DOHH2 (cell line): ENCODE data around the gene RGS13.
A peak's percentile ranks its signal among the peaks of the same experiment; 100 is the strongest.

Experiments used
- H3F3A ChIP-seq: fragments of 200-600 bp; sonication (generic), shearing (Covaris generic); 2 replicates; pipeline ENCODE4 v1.6.0; 2016; ENCODE audit warnings: antibody characterized with exemption, mild to moderate bottlenecking; ENCODE audit not compliant: control insufficient read depth, insufficient read depth
- H3K27ac ChIP-seq: fragments of 200-600 bp; sonication (generic); 2 replicates; pipeline ENCODE4 v1.5.1; 2014; ENCODE audit warnings: low read depth, mild to moderate bottlenecking, low read length, moderate library complexity
- H3K27me3 ChIP-seq: fragments of 200-600 bp; sonication (generic); 2 replicates; pipeline ENCODE4 v1.6.1; 2014; ENCODE audit warnings: mild to moderate bottlenecking, low read length, mixed read lengths; ENCODE audit not compliant: control insufficient read depth
- H3K36me3 ChIP-seq: fragments of 200-600 bp; sonication (generic); 2 replicates; pipeline ENCODE4 v1.6.1; 2014; ENCODE audit warnings: mild to moderate bottlenecking, low read length, moderate library complexity, mixed read lengths; ENCODE audit not compliant: control insufficient read depth
- H3K4me1 ChIP-seq: fragments of 200-600 bp; sonication (generic); 2 replicates; pipeline ENCODE4 v1.6.1; 2014; ENCODE audit warnings: mild to moderate bottlenecking, low read length, mixed read lengths; ENCODE audit not compliant: control insufficient read depth
- H3K4me2 ChIP-seq: fragments of 200-600 bp; sonication (generic); 2 replicates; pipeline ENCODE4 v1.6.0; 2014; ENCODE audit warnings: mild to moderate bottlenecking, low read length, moderate library complexity
- H3K4me3 ChIP-seq: fragments of 200-600 bp; sonication (generic); 2 replicates; pipeline ENCODE4 v1.5.1; 2014; ENCODE audit warnings: mild to moderate bottlenecking, low read length, mixed read lengths
- H3K79me2 ChIP-seq: fragments of 200-600 bp; sonication (generic); 2 replicates; pipeline ENCODE4 v1.6.1; 2014; ENCODE audit warnings: mild to moderate bottlenecking, low read length, mixed read lengths; ENCODE audit not compliant: control insufficient read depth
- H3K9me2 ChIP-seq: fragments of 200-600 bp; sonication (generic); replicated peaks from 2 replicates; pipeline ENCODE4 v1.6.1; 2014; ENCODE audit warnings: mild to moderate bottlenecking, low read length, mixed read lengths; ENCODE audit not compliant: control insufficient read depth
- H3K9me3 ChIP-seq: fragments of 200-600 bp; sonication (generic); 2 replicates; pipeline ENCODE4 v1.6.1; 2014; ENCODE audit warnings: antibody characterized with exemption, low read length, mixed read lengths; ENCODE audit not compliant: control insufficient read depth, insufficient read depth
- H4K20me1 ChIP-seq: fragments of 200-600 bp; sonication (generic); 2 replicates; pipeline ENCODE4 v1.6.0; 2014; ENCODE audit warnings: low read depth, mild to moderate bottlenecking, antibody characterized with exemption, low read length, moderate library complexity; ENCODE audit not compliant: control insufficient read depth, insufficient read depth
- CTCF ChIP-seq: fragments of 200-600 bp; sonication (generic); IDR thresholded peaks from one replicate; pipeline ENCODE4 v1.5.1; 2014; ENCODE audit warnings: antibody characterized with exemption, mild to moderate bottlenecking, low read depth, low read length; ENCODE audit not compliant: poor library complexity, severe bottlenecking
- EZH2phosphoT487 ChIP-seq: fragments of 200-600 bp; sonication (generic); IDR thresholded peaks from 2 replicates; pipeline ENCODE4 v1.6.1; 2017; ENCODE audit warnings: borderline replicate concordance, mild to moderate bottlenecking, antibody characterized with exemption, low read length, moderate library complexity, mixed read lengths

The RGS13 gene

GRCh38 chr1:192635041-192635440, 906 bp upstream of the RGS13 start:
- TF ChIP-seq EZH2phosphoT487 (no peak), CTCF (no peak)
- Histone ChIP-seq H4K20me1 (no peaks in the 10 kb centered on the region), H3K79me2 (peaks cover 82% of the 10 kb centered on the region), H3K9me2 (no peaks in the 10 kb centered on the region), H3F3A (peaks cover 61% of the 10 kb centered on the region), H3K4me3 (peak overlapping the region; percentile 89), H3K4me1 (peaks cover 74% of the 10 kb centered on the region), H3K36me3 (peaks cover 36% of the 10 kb centered on the region), H3K27me3 (no peaks in the 10 kb centered on the region), H3K27ac (peak overlapping the region; percentile 97), H3K9me3 (no peaks in the 10 kb centered on the region), H3K4me2 (peak overlapping the region; percentile 88)

GRCh38 chr1:192639607-192640368, 3.8 kb downstream of the RGS13 start:
- peak overlapping the region; percentile 97 for H3K4me2 ChIP-seq
- H3K4me3 ChIP-seq = peak overlapping the region; percentile 89

GRCh38 chr1:192652159-192652558, 16.2 kb downstream of the RGS13 start:
- H3K36me3 ChIP-seq = peaks cover 90% of the 10 kb centered on the region
- no peak overlapping the region for H3K27ac ChIP-seq
- TF ChIP-seq EZH2phosphoT487 = no peak
- no peak for TF ChIP-seq CTCF
- H3K9me3 ChIP-seq = no peaks in the 10 kb centered on the region
- no peak overlapping the region for H3K4me3 ChIP-seq
- no peaks in the 10 kb centered on the region for H3K27me3 ChIP-seq
- H3K9me2 ChIP-seq = no peaks in the 10 kb centered on the region
- peaks cover 2% of the 10 kb centered on the region; the same call in 1 of the 2 replicates for H4K20me1 ChIP-seq
- peaks cover 10% of the 10 kb centered on the region for H3F3A ChIP-seq
- no peak overlapping the region for H3K4me2 ChIP-seq
- H3K4me1 ChIP-seq = peaks cover 37% of the 10 kb centered on the region
- peaks cover 49% of the 10 kb centered on the region for H3K79me2 ChIP-seq

More at GRCh38 chr1:192639607-192640368, 3.8 kb downstream of the RGS13 start:
- H3K9me3 ChIP-seq = no peaks in the 10 kb centered on the region
- peaks cover 93% of the 10 kb centered on the region for H3K79me2 ChIP-seq
- H3K36me3 ChIP-seq = peaks cover 83% of the 10 kb centered on the region
- TF ChIP-seq CTCF (no peak), EZH2phosphoT487 (no peak)
- 0 out of 2 replicates have a peak, but pooled peaks cover 3% of the 10 kb centered on the region for H4K20me1 ChIP-seq
- H3F3A ChIP-seq = peaks cover 41% of the 10 kb centered on the region
- H3K27me3 ChIP-seq = no peaks in the 10 kb centered on the region
- H3K4me1 ChIP-seq = peaks cover 59% of the 10 kb centered on the region
- H3K9me2 ChIP-seq = no peaks in the 10 kb centered on the region
- peak overlapping the region; percentile 97 for H3K27ac ChIP-seq
